Measurements from ENCODE around the gene APBA2. TPM values are rescaled to one million over a fixed set of nuclear protein-coding genes. Genes with fewer than 3 reads are reported as not detected.

APBA2 gene
- total RNA-seq, 1 experiment from 2014 or later = 11.2 TPM

DNA sequence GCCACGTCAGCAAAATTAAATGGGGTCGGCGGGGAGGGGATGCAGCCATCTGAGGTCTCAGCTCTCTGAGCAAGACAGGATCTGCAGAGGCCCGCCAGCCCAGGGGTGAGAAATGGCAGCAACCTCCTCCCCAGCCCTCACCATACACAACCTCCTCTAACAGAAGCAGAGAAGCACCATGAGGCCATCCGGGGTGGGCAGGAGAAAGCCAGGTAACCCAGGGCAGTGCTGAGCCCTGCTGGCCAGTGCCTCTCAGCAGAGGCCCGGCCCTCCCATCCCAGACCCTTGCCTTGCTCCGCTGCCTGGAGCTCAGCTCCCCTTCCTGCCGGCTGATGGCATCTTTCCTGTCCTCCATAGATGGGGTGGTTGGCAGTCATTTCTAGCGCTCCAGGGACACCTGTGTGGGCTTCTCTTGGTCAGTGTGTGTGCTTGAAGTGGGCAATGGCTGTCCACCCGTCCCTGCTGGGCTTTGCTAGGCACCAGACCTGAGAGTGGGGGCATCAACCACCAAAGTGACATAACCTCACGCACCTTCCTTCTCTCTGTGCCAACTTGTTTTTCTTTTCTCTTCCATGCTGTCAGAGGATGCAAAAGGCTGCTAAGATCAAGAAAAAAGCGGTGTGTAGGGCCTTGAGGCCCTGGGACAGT lies 208.0 kb downstream of the APBA2 start:
- ChIA-PET CTCF (interaction anchor here (0.8 to 8.2 kb wide), 4 partner anchors 10 to 192 kb away, joined by 3 to 153 read pairs (median 3); no protein-coding TSS in a partner anchor), POLR2A (no interaction called here)
- no peak for ATAC-seq

DNA sequence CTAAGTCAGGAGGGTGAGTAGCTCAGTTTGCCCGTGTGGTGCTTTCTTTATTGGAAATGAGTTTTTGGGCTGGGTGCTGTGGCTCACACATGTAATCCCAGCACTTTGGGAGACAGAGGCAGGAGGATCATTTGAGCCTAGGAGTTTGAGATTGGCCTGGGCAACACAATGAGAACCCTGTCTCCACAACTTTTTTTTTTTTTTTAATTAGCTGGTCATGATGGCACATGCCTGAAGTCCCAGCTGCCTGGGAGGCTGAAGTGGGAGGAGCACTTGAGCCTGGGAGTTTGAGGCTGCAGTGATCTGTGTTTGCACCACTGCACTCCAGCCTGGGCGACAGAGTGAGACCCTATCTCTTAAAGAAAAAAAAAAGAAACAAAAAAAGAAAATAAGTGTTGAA lies 208.9 kb downstream of the APBA2 start:
- Mint-ChIP-seq H3K36me3 (no peaks in the 10 kb centered on the region), H3K27me3 (ENCODE audit: low read depth) (no peaks in the 10 kb centered on the region), H3K4me3 (no peak overlapping the region), H3K27ac (peak overlapping the region; percentile 22; the same call in 1 of the 2 replicates), H3K4me1 (peaks cover 20% of the 10 kb centered on the region), H3K9me3 (no peaks in the 10 kb centered on the region)
- DNase-seq (ENCODE audit: low spot score) (no peak), ATAC-seq (no peak)
- TF ChIP-seq, protein P1, sequence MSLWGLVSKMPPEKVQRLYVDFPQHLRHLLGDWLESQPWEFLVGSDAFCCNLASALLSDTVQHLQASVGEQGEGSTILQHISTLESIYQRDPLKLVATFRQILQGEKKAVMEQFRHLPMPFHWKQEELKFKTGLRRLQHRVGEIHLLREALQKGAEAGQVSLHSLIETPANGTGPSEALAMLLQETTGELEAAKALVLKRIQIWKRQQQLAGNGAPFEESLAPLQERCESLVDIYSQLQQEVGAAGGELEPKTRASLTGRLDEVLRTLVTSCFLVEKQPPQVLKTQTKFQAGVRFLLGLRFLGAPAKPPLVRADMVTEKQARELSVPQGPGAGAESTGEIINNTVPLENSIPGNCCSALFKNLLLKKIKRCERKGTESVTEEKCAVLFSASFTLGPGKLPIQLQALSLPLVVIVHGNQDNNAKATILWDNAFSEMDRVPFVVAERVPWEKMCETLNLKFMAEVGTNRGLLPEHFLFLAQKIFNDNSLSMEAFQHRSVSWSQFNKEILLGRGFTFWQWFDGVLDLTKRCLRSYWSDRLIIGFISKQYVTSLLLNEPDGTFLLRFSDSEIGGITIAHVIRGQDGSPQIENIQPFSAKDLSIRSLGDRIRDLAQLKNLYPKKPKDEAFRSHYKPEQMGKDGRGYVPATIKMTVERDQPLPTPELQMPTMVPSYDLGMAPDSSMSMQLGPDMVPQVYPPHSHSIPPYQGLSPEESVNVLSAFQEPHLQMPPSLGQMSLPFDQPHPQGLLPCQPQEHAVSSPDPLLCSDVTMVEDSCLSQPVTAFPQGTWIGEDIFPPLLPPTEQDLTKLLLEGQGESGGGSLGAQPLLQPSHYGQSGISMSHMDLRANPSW (CRISPR knock-in tag; conservative IDR thresholded peaks at IDR 0.05; ENCODE audit: low read depth) = no peak
- TF ChIP-seq, protein P2, sequence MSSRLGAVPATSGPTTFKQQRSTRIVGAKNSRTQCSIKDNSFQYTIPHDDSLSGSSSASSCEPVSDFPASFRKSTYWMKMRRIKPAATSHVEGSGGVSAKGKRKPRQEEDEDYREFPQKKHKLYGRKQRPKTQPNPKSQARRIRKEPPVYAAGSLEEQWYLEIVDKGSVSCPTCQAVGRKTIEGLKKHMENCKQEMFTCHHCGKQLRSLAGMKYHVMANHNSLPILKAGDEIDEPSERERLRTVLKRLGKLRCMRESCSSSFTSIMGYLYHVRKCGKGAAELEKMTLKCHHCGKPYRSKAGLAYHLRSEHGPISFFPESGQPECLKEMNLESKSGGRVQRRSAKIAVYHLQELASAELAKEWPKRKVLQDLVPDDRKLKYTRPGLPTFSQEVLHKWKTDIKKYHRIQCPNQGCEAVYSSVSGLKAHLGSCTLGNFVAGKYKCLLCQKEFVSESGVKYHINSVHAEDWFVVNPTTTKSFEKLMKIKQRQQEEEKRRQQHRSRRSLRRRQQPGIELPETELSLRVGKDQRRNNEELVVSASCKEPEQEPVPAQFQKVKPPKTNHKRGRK (CRISPR knock-in tag; IDR thresholded peaks at IDR 0.05; ENCODE audit: borderline replicate concordance) = no peak
- POLR2A ChIA-PET = interaction anchor here (0.6 kb wide), 1 partner anchor 29 kb away, joined by 3 read pairs; no protein-coding TSS in a partner anchor
- CTCF ChIA-PET = interaction anchor here (1.6 to 8.2 kb wide), 2 partner anchors 9 to 160 kb away, joined by 3 to 153 read pairs; no protein-coding TSS in a partner anchor

More for the DNA sequence above, 208.0 kb downstream of the APBA2 start:
- H3K4me1 Mint-ChIP-seq = peaks cover 20% of the 10 kb centered on the region
- H3K27ac Mint-ChIP-seq = 0 out of 2 replicates have a peak overlapping the region, but pooled peaks have one; percentile 22
- no peaks in the 10 kb centered on the region for H3K27me3 Mint-ChIP-seq (ENCODE audit: low read depth)
- H3K36me3 Mint-ChIP-seq = no peaks in the 10 kb centered on the region
- TF ChIP-seq ZNF396 (CRISPR knock-in tag; IDR thresholded peaks at IDR 0.05; ENCODE audit: borderline replicate concordance) (no peak), HMGA2 (CRISPR knock-in tag; IDR thresholded peaks at IDR 0.05) (no peak), JUN (CRISPR knock-in tag; IDR thresholded peaks at IDR 0.05) (no peak), ETV6 (CRISPR knock-in tag; IDR thresholded peaks at IDR 0.05) (no peak), NR3C1 (CRISPR knock-in tag; conservative IDR thresholded peaks at IDR 0.05; ENCODE audit: low read depth) (no peak), ZNF416 (CRISPR knock-in tag; IDR thresholded peaks at IDR 0.05) (no peak), TEAD1 (CRISPR knock-in tag; IDR thresholded peaks at IDR 0.05) (no peak), NR1H2 (CRISPR knock-in tag; IDR thresholded peaks at IDR 0.05) (no peak), IRF2 (CRISPR knock-in tag; IDR thresholded peaks at IDR 0.05; ENCODE audit: borderline replicate concordance, low read depth) (no peak)
- TF ChIP-seq, protein P3, sequence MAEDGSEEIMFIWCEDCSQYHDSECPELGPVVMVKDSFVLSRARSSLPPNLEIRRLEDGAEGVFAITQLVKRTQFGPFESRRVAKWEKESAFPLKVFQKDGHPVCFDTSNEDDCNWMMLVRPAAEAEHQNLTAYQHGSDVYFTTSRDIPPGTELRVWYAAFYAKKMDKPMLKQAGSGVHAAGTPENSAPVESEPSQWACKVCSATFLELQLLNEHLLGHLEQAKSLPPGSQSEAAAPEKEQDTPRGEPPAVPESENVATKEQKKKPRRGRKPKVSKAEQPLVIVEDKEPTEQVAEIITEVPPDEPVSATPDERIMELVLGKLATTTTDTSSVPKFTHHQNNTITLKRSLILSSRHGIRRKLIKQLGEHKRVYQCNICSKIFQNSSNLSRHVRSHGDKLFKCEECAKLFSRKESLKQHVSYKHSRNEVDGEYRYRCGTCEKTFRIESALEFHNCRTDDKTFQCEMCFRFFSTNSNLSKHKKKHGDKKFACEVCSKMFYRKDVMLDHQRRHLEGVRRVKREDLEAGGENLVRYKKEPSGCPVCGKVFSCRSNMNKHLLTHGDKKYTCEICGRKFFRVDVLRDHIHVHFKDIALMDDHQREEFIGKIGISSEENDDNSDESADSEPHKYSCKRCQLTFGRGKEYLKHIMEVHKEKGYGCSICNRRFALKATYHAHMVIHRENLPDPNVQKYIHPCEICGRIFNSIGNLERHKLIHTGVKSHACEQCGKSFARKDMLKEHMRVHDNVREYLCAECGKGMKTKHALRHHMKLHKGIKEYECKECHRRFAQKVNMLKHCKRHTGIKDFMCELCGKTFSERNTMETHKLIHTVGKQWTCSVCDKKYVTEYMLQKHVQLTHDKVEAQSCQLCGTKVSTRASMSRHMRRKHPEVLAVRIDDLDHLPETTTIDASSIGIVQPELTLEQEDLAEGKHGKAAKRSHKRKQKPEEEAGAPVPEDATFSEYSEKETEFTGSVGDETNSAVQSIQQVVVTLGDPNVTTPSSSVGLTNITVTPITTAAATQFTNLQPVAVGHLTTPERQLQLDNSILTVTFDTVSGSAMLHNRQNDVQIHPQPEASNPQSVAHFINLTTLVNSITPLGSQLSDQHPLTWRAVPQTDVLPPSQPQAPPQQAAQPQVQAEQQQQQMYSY (CRISPR knock-in tag; IDR thresholded peaks at IDR 0.05) = no peak
- TF ChIP-seq, protein P4, sequence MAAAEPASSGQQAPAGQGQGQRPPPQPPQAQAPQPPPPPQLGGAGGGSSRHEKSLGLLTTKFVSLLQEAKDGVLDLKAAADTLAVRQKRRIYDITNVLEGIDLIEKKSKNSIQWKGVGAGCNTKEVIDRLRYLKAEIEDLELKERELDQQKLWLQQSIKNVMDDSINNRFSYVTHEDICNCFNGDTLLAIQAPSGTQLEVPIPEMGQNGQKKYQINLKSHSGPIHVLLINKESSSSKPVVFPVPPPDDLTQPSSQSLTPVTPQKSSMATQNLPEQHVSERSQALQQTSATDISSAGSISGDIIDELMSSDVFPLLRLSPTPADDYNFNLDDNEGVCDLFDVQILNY (CRISPR knock-in tag; IDR thresholded peaks at IDR 0.05) = no peak
- TF ChIP-seq, protein P5, sequence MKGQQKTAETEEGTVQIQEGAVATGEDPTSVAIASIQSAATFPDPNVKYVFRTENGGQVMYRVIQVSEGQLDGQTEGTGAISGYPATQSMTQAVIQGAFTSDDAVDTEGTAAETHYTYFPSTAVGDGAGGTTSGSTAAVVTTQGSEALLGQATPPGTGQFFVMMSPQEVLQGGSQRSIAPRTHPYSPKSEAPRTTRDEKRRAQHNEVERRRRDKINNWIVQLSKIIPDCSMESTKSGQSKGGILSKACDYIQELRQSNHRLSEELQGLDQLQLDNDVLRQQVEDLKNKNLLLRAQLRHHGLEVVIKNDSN (CRISPR knock-in tag; IDR thresholded peaks at IDR 0.05) = no peak
- TF ChIP-seq, protein P1 (CRISPR knock-in tag; conservative IDR thresholded peaks at IDR 0.05; ENCODE audit: low read depth) = no peak
- H3K9me3 Mint-ChIP-seq = no peaks in the 10 kb centered on the region
- H3K4me3 Mint-ChIP-seq = no peak overlapping the region
- no peak for DNase-seq (ENCODE audit: low spot score)
